Stimulated activated naive B cell treated with anti-CD40 and anti-IgM and Interleukin-4, amounts not matched to agents 10 μg/mL and 1 μg/mL and 100 μg/mL, for 72 hours (primary cell): ENCODE measurements around the gene DHRS7C.

Source experiments
- ATAC-seq, 2 donors: fragments of 150-1000 bp; cut with Tn5 transposase; replicated peaks; 2 replicates each; pipeline ENCODE4 v1.10.0; 2021; ENCODE audit warnings: moderate library complexity in 1 of 2
- DNase-seq: peaks from one replicate; pipeline ENCODE4 v3.0.0; 2021
- H3K27ac Mint-ChIP-seq: one replicate; pipeline ENCODE4 v1.8.0; 2022; ENCODE audit warnings: mild to moderate bottlenecking, mixed read lengths
- H3K27me3 Mint-ChIP-seq, 2 donors: one replicate each; pipeline ENCODE4 v1.8.0; 2022; ENCODE audit warnings: mixed read lengths in 2 of 2
- H3K36me3 Mint-ChIP-seq, 2 donors: one replicate each; pipeline ENCODE4 v1.8.0; 2022; ENCODE audit warnings: mixed read lengths in 2 of 2, mild to moderate bottlenecking in 1 of 2
- H3K4me1 Mint-ChIP-seq, 2 donors: one replicate each; pipeline ENCODE4 v1.8.0; 2022; ENCODE audit warnings: mixed read lengths in 2 of 2, mild to moderate bottlenecking in 1 of 2
- H3K4me3 Mint-ChIP-seq, 2 donors: one replicate each; pipeline ENCODE4 v1.8.0; 2022; ENCODE audit warnings: mild to moderate bottlenecking in 2 of 2, mixed read lengths in 2 of 2, moderate library complexity in 1 of 2
- H3K9me3 Mint-ChIP-seq, 2 donors: one replicate each; pipeline ENCODE4 v1.8.0; 2022; ENCODE audit warnings: mixed read lengths in 2 of 2, mild to moderate bottlenecking in 1 of 2

DHRS7C gene

DNA sequence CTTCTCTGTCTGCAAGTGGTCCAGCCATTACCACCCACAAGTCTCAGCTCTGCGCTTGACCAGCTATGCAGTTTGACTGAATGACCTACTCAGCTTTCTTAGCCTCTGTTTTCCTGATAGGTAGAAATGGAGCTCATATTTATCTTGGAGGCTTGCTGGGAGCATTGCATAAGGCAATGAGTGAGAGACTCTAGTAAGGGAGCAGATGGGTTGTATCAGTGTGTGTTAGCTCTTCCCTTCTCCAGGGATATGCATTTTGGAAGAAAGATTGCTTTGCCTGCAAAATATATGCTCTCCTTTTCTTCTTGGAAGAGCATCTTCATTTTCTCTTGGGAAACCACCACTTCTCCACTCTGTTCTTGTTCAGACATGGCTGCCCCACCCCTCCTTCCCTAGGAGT, 26.1 kb downstream of the DHRS7C start:
- ATAC-seq (no peak), DNase-seq (no peak)
- Mint-ChIP-seq H3K27me3 (peaks cover 15 to 19% of the 10 kb centered on the region in 2 donors), H3K36me3 (no peaks in the 10 kb centered on the region), H3K27ac (no peak overlapping the region), H3K4me3 (no peak overlapping the region), H3K4me1 (no peaks in the 10 kb centered on the region), H3K9me3 (no peaks in the 10 kb centered on the region)

DNA sequence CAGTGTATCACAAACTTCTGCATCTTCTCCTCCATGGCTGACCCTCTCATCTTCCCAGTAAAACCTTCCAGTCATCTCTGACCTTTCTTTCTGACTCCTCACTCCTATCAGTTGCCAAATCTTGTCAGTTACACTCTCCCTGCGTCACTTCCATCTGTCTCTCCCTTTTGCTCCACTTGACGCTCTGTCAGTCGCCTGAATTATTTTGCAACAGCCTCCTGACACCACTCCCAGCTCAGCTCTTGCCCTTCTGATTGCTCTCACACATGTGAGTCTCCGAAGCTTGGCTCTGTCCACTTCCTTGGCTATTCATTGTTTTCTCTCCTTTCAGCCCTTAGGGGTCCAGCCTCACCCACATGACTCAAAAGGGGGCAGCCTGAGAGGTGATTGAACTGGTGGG, 27.7 kb downstream of the DHRS7C start:
- ATAC-seq (no peak), DNase-seq (no peak)
- H3K27ac Mint-ChIP-seq, result no peak overlapping the region
- no peaks in the 10 kb centered on the region for H3K9me3 Mint-ChIP-seq
- H3K36me3 Mint-ChIP-seq, result no peaks in the 10 kb centered on the region
- H3K27me3 Mint-ChIP-seq, result peaks cover 15 to 29% of the 10 kb centered on the region in 2 donors
- no peaks in the 10 kb centered on the region for H3K4me1 Mint-ChIP-seq
- H3K4me3 Mint-ChIP-seq, result no peak overlapping the region

DNA sequence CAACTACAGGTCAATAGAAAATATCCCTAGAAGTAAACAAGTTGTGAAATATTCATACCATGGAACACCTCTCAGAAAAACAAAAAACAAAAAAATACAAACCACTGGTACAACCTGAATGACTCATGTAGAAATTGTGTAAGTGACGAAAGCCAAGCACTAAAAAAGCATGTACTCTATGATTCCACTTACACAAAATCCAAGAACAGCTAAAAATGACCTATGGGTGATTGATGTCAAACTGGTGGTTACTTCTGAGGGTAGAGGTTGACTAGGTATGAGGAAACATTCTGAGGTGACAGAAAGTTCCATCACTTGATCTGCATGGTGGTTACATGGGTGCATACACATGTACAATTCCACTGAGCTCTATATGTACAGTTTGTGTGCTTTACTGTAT, 31.1 kb downstream of the DHRS7C start:
- no peak for ATAC-seq
- no peaks in the 10 kb centered on the region for H3K36me3 Mint-ChIP-seq
- peaks cover 15 to 28% of the 10 kb centered on the region in 2 donors for H3K27me3 Mint-ChIP-seq
- H3K27ac Mint-ChIP-seq, result no peak overlapping the region
- peaks cover 0 to 1% of the 10 kb centered on the region in 2 donors for H3K9me3 Mint-ChIP-seq
- no peak overlapping the region for H3K4me3 Mint-ChIP-seq
- no peak for DNase-seq
- no peaks in the 10 kb centered on the region for H3K4me1 Mint-ChIP-seq

DNA sequence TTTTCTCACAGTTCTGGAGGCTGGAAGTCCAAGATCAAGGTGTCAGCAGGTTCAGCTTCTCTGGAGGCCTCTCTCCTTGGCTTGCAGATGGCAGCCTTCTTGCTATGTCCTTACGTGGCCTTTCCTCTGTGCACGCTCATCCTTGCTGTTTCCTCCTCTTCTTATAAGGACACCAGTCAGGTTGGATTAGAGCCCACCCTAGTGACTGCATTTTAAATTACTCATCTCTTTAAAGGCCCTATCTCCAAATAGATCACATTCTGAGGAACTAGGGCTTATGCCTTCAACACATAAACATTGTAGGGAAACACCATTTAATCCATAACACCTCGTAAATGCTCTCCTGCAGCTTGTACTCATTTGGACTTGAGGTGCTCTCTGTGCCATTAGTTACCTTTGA, 36.3 kb downstream of the DHRS7C start:
- peaks cover 0 to 1% of the 10 kb centered on the region in 2 donors for H3K9me3 Mint-ChIP-seq
- no peak overlapping the region for H3K27ac Mint-ChIP-seq
- H3K36me3 Mint-ChIP-seq, result no peaks in the 10 kb centered on the region
- no peak for DNase-seq
- ATAC-seq, result no peak
- peaks cover 22 to 38% of the 10 kb centered on the region in 2 donors for H3K27me3 Mint-ChIP-seq
- H3K4me1 Mint-ChIP-seq, result no peaks in the 10 kb centered on the region
- no peak overlapping the region for H3K4me3 Mint-ChIP-seq

DNA sequence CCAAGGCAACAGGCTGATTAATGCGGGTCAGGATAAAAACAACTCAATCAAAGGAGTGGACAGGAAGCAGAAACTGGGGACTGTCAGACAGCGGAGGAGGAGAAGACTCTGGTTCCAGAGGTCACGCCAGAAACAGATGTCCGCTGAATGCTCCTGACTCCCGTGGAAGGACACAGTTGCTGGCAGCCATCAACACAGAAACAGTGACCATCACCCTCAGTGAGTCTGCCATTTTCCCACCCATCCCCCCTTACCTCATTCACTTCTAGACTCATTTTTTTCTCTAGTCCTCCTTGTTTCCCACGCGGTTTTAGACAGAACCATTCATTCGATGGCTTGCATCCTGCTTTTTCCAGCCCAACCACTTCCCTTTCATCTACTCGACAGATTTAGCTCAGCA, 40.9 kb downstream of the DHRS7C start:
- ATAC-seq (no peak), DNase-seq (no peak)
- no peak overlapping the region for H3K27ac Mint-ChIP-seq
- H3K4me1 Mint-ChIP-seq, result no peaks in the 10 kb centered on the region
- H3K36me3 Mint-ChIP-seq, result no peaks in the 10 kb centered on the region
- no peak overlapping the region for H3K4me3 Mint-ChIP-seq
- peaks cover 22 to 26% of the 10 kb centered on the region in 2 donors for H3K27me3 Mint-ChIP-seq
- H3K9me3 Mint-ChIP-seq, result peaks cover under 1 to 1% of the 10 kb centered on the region in 2 donors

DNA sequence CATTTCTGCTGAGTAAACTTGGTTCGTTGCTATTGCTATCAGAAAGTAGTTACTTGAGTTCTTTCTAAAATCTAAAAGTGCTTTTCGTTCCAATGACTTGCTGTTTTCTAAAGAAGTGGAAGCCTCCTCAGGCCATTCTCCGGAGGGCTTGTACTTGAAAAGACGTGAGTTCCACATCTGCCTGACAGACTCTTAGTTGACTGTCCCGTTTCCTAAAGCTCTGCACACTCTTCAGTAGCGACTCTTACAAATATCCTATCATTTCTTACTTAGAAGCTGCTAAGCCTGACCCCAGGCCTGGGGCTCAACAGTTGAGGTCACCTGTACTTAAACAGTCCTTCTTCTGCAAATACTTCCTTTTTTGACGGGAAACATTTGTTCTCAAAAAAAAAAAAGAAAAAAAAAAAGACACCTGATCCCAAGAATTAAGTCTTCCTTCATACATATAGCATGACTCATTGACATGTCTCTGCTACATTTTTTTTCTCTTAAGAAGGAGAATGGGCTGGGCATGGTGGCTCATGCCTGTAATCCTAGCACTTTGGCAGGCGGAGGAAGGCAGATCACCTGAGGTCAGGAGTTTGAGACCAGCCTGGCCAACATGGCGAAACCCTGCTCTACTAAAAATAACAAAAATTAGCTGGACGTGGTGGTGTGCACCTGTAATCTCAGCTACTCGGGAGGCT, 61.5 kb downstream of the DHRS7C start:
- Mint-ChIP-seq H3K4me1 (peaks cover 0 to 2% of the 10 kb centered on the region in 2 donors), H3K27me3 (no peaks in the 10 kb centered on the region), H3K9me3 (peaks cover 0 to 2% of the 10 kb centered on the region in 2 donors), H3K36me3 (no peaks in the 10 kb centered on the region), H3K4me3 (no peak overlapping the region), H3K27ac (no peak overlapping the region)
- no peak for ATAC-seq
- no peak for DNase-seq

DNA sequence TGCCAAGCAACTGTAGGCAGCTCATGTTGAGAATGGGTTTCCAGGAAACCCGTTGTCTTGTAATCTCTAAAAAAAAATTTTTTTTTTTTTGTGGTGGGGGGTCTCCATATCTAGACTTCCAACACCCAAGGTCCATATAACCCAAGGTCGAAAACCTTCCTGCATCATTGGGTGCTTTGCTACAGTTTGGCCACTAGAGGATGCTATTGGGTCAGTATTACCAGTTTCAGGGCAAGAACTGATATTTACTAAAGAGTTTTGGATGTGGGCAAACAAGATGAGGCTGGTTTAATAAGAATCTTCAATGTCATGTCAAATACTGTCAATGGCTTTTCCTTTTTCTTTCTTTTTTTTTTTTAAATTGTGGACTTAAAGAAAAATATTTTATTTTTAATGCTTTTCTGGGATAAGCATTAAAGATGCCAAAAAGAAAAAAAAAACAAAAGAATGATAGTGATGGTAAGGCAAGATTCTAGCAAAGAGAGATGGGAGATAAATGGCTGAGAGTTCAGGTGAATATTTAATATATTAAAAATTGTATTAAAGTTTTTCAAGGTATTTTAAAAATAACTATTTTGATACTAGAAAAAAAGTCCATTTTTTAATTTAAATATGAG, 62.2 kb downstream of the DHRS7C start:
- H3K36me3 Mint-ChIP-seq, result no peaks in the 10 kb centered on the region
- peaks cover 0 to 2% of the 10 kb centered on the region in 2 donors for H3K4me1 Mint-ChIP-seq
- ATAC-seq (peak; percentile 38 to 53), DNase-seq (no peak)
- H3K27me3 Mint-ChIP-seq, result no peaks in the 10 kb centered on the region
- no peak overlapping the region for H3K4me3 Mint-ChIP-seq
- no peak overlapping the region for H3K27ac Mint-ChIP-seq
- H3K9me3 Mint-ChIP-seq, result peaks cover 0 to 2% of the 10 kb centered on the region in 2 donors

DNA sequence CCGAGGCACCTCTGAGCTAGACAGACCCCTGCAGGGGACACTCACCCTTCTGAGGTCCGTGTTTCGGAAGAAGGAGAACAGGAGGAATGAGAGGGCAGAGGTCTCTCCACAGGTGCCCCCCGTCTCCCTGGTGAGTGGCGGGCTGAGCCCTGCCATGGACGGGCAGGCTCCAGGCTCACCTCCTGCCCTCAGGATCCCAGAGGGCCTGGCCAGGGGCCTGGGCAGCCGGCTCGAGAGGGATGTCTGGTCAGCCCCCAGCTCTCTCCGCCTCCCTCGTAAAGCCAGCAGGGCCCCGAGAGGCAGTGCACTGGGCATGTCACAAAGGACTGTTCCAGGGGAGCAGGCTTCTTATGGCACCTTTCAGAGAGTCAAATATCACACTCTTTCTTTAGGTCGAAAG, 62.8 kb downstream of the DHRS7C start:
- DNase-seq (no peak), ATAC-seq (no peak)
- Mint-ChIP-seq H3K36me3 (no peaks in the 10 kb centered on the region), H3K27ac (no peak overlapping the region), H3K4me1 (peaks cover 0 to 2% of the 10 kb centered on the region in 2 donors), H3K4me3 (no peak overlapping the region), H3K27me3 (no peaks in the 10 kb centered on the region), H3K9me3 (peaks cover 0 to 2% of the 10 kb centered on the region in 2 donors)

DNA sequence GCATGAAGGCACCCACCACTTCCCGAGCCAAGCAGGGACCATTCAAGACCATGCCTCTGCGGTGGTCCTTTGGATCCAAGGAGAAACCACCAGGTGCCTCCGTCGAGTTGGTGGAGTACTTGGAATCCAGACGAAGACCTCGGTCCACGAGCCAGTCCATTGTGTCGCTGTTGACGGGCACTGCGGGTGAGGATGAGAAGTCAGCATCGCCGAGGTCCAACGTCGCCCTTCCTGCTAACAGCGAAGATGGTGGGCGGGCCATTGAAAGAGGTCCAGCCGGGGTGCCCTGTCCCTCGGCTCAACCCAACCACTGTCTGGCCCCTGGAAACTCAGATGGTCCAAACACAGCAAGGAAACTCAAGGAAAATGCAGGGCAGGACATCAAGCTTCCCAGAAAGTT, 63.4 kb downstream of the DHRS7C start:
- ATAC-seq (no peak), DNase-seq (no peak)
- Mint-ChIP-seq H3K36me3 (no peaks in the 10 kb centered on the region), H3K27me3 (no peaks in the 10 kb centered on the region), H3K4me1 (peaks cover 0 to 2% of the 10 kb centered on the region in 2 donors), H3K9me3 (peaks cover 0 to 2% of the 10 kb centered on the region in 2 donors), H3K27ac (no peak overlapping the region), H3K4me3 (no peak overlapping the region)

DNA sequence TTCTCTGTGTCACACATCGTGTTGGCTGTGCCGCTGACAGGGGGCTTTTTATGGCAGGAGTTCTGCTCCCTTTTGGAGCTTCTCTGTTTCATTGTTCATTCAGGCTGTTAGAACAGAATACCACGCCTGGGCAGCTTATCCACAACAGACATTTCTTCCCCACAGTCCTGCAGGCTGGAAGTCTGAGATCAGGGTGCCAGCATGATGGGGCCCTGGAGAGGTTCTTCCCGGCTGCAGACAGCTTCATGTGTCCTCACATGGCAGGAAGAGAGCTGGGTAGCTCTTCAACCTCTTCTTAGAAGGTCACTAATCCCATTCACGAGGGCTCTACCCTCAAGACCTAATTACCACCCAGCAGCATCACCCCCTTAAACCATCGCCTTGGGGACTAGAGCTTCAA, 65.1 kb downstream of the DHRS7C start:
- no peaks in the 10 kb centered on the region for H3K27me3 Mint-ChIP-seq
- no peak overlapping the region for H3K27ac Mint-ChIP-seq
- H3K4me3 Mint-ChIP-seq, result no peak overlapping the region
- no peak for DNase-seq
- peaks cover 0 to 2% of the 10 kb centered on the region in 2 donors for H3K4me1 Mint-ChIP-seq
- no peak for ATAC-seq
- H3K9me3 Mint-ChIP-seq, result no peaks in the 10 kb centered on the region
- no peaks in the 10 kb centered on the region for H3K36me3 Mint-ChIP-seq

DNA sequence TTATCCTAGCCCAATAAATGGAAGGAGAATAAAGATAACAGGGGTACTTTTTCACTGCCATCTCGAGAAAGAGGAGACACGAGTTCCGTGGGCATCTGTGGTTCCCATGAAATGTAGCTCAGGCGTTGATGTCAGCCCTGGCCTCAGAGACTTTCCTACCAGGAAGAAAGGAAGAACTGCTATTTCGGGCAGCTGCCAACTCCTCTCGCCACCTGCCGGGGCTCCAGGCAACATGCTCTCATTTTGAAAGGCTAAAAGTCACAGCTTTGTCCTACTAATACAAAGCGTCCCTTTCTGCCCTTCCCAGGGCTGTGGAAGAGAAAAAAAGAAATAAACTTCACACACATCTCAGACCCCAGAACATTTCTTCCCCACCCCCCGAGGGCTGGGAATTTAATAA, 65.8 kb downstream of the DHRS7C start:
- peaks cover 0 to 2% of the 10 kb centered on the region in 2 donors for H3K4me1 Mint-ChIP-seq
- DNase-seq (no peak), ATAC-seq (no peak)
- H3K27ac Mint-ChIP-seq, result no peak overlapping the region
- no peak overlapping the region for H3K4me3 Mint-ChIP-seq
- no peaks in the 10 kb centered on the region for H3K9me3 Mint-ChIP-seq
- no peaks in the 10 kb centered on the region for H3K27me3 Mint-ChIP-seq
- H3K36me3 Mint-ChIP-seq, result no peaks in the 10 kb centered on the region
